ENCODE results near the gene PLSCR1. TPM values are rescaled to one million over a fixed set of nuclear protein-coding genes. Genes with fewer than 3 reads are reported as not detected.

The PLSCR1 gene
- total and polyA plus RNA-seq, 9 of the 15 experiments (the other 6 are each of a cell fraction or from before 2014, with no cell fraction given), result 40.6 to 122 (median 69.1) TPM

DNA sequence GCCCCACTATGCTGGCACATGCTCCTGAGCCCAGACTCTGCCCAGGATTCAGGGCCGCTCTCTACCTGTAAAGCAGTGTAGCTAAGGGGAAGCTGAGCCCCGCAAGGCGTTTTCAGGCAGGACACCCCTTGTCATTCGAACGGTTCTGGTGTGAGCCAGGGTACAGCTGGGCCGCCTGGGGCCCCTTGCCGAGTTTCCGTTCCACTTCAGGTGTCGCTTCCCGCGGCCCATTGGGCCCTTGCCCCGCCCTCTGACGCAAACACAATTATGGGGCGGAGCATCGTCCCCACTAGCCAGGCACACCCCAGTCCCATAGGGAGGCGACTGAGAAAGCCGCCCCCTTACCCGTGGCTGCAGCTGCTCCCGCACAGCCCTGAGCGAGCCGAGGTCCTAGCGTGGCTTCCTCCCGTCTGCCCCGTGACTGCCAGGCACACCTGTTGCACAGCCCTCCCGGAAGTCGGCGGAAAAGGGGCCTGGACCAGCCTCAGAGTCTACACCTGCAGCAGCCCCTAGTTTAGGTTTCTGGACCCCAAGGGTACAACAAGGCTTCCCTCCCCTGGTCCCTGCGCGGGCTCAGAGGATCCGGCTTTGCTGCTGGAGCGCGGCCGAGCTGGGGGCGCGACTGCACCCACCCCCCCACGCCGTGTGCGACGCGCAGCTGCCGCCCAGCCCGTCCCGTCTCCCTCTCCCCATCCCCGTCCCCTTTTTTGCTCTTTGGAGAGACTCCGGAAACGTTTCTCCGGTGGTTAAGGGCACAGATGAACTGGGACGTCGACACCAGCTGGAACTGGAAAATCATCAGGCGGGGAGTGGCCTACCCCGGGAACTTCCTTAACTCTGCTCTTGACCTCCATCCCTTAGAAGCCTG lies 75.0 kb downstream of the PLSCR1 start, which contains the start of gene PLSCR2 (continued):
- no peak for TF ChIP-seq ESRRB (CRISPR knock-in tag; IDR thresholded peaks at IDR 0.05; ENCODE audit: borderline replicate concordance)
- no peak for TF ChIP-seq EWSR1 (IDR thresholded peaks at IDR 0.05; ENCODE audit: borderline replicate concordance, low read depth, partially characterized antibody)
- TF ChIP-seq, protein P1, sequence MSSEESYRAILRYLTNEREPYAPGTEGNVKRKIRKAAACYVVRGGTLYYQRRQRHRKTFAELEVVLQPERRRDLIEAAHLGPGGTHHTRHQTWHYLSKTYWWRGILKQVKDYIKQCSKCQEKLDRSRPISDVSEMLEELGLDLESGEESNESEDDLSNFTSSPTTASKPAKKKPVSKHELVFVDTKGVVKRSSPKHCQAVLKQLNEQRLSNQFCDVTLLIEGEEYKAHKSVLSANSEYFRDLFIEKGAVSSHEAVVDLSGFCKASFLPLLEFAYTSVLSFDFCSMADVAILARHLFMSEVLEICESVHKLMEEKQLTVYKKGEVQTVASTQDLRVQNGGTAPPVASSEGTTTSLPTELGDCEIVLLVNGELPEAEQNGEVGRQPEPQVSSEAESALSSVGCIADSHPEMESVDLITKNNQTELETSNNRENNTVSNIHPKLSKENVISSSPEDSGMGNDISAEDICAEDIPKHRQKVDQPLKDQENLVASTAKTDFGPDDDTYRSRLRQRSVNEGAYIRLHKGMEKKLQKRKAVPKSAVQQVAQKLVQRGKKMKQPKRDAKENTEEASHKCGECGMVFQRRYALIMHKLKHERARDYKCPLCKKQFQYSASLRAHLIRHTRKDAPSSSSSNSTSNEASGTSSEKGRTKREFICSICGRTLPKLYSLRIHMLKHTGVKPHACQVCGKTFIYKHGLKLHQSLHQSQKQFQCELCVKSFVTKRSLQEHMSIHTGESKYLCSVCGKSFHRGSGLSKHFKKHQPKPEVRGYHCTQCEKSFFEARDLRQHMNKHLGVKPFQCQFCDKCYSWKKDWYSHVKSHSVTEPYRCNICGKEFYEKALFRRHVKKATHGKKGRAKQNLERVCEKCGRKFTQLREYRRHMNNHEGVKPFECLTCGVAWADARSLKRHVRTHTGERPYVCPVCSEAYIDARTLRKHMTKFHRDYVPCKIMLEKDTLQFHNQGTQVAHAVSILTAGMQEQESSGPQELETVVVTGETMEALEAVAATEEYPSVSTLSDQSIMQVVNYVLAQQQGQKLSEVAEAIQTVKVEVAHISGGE (CRISPR knock-in tag; IDR thresholded peaks at IDR 0.05), result peak in 1 of 3 experiments; percentile 49; a peak in 1 of 6 replicates
- TF ChIP-seq, protein P2, sequence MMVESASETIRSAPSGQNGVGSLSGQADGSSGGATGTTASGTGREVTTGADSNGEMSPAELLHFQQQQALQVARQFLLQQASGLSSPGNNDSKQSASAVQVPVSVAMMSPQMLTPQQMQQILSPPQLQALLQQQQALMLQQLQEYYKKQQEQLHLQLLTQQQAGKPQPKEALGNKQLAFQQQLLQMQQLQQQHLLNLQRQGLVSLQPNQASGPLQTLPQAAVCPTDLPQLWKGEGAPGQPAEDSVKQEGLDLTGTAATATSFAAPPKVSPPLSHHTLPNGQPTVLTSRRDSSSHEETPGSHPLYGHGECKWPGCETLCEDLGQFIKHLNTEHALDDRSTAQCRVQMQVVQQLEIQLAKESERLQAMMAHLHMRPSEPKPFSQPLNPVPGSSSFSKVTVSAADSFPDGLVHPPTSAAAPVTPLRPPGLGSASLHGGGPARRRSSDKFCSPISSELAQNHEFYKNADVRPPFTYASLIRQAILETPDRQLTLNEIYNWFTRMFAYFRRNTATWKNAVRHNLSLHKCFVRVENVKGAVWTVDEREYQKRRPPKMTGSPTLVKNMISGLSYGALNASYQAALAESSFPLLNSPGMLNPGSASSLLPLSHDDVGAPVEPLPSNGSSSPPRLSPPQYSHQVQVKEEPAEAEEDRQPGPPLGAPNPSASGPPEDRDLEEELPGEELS (CRISPR knock-in tag; IDR thresholded peaks at IDR 0.05; ENCODE audit: borderline replicate concordance), result no peak
- TF ChIP-seq TCF7 (IDR thresholded peaks at IDR 0.05; ENCODE audit: borderline replicate concordance), result no peak
- TF ChIP-seq POLR2AphosphoS2 (IDR thresholded peaks at IDR 0.05; ENCODE audit: low read length), result no peak
- no peak for TF ChIP-seq ZBED1 (IDR thresholded peaks at IDR 0.05)
- no peak for TF ChIP-seq XRCC4 (IDR thresholded peaks at IDR 0.05; ENCODE audit: extremely low read depth, insufficient read depth, insufficient read length)
- TF ChIP-seq NUFIP1 (IDR thresholded peaks at IDR 0.05; ENCODE audit: partially characterized antibody), result no peak
- TF ChIP-seq SMARCA5 (IDR thresholded peaks at IDR 0.05), result no peak
- TF ChIP-seq, protein P3, sequence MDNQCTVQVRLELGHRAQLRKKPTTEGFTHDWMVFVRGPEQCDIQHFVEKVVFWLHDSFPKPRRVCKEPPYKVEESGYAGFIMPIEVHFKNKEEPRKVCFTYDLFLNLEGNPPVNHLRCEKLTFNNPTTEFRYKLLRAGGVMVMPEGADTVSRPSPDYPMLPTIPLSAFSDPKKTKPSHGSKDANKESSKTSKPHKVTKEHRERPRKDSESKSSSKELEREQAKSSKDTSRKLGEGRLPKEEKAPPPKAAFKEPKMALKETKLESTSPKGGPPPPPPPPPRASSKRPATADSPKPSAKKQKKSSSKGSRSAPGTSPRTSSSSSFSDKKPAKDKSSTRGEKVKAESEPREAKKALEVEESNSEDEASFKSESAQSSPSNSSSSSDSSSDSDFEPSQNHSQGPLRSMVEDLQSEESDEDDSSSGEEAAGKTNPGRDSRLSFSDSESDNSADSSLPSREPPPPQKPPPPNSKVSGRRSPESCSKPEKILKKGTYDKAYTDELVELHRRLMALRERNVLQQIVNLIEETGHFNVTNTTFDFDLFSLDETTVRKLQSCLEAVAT (IDR thresholded peaks at IDR 0.05), result no peak
- TF ChIP-seq, protein P4, sequence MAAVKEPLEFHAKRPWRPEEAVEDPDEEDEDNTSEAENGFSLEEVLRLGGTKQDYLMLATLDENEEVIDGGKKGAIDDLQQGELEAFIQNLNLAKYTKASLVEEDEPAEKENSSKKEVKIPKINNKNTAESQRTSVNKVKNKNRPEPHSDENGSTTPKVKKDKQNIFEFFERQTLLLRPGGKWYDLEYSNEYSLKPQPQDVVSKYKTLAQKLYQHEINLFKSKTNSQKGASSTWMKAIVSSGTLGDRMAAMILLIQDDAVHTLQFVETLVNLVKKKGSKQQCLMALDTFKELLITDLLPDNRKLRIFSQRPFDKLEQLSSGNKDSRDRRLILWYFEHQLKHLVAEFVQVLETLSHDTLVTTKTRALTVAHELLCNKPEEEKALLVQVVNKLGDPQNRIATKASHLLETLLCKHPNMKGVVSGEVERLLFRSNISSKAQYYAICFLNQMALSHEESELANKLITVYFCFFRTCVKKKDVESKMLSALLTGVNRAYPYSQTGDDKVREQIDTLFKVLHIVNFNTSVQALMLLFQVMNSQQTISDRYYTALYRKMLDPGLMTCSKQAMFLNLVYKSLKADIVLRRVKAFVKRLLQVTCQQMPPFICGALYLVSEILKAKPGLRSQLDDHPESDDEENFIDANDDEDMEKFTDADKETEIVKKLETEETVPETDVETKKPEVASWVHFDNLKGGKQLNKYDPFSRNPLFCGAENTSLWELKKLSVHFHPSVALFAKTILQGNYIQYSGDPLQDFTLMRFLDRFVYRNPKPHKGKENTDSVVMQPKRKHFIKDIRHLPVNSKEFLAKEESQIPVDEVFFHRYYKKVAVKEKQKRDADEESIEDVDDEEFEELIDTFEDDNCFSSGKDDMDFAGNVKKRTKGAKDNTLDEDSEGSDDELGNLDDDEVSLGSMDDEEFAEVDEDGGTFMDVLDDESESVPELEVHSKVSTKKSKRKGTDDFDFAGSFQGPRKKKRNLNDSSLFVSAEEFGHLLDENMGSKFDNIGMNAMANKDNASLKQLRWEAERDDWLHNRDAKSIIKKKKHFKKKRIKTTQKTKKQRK (IDR thresholded peaks at IDR 0.05; ENCODE audit: borderline replicate concordance, low read depth, low read length), result no peak
- TF ChIP-seq CCAR2 (IDR thresholded peaks at IDR 0.05; ENCODE audit: low read depth, low read length), result no peak
- TF ChIP-seq NR2C2 (CRISPR knock-in tag; IDR thresholded peaks at IDR 0.05), result no peak
- TF ChIP-seq NR2C2 (tag; IDR thresholded peaks at IDR 0.05), result peak; percentile 63; the same call in 1 of the 2 replicates
- TF ChIP-seq STAT5B (CRISPR knock-in tag; IDR thresholded peaks at IDR 0.05), result no peak
- no peak for TF ChIP-seq MIER1 (IDR thresholded peaks at IDR 0.05; ENCODE audit: low read depth)

Data from K562 (cell line).